ENCODE data around the gene EIF1B. TPM values are rescaled to one million over a fixed set of nuclear protein-coding genes. Genes with fewer than 3 reads are reported as not detected.

EIF1B gene
- total RNA-seq, 1 donor from 2014 or later, result 62.3 TPM

DNA sequence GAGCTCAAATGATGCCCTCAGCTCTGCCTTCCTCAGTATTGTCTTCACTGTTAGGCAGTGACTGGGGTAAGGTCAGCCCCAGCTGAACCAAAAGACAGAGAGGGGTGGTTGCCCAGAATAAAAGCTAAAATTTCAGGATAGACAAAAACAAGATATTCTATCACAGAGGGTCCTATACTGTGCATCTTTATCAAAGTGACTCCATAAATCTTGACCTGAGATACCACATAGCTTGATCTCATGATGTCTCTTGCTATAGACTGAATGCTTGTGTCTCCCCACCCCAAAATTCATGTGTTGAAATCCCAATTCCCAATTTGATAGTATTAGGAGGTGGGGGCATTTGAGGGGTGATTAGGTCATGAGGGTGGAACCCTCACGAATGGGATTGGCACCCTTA lies 30.4 kb downstream of the EIF1B start:
- no peak overlapping the region for H3K27ac Mint-ChIP-seq (ENCODE audit: unreplicated experiment)
- H3K9me3 Mint-ChIP-seq (ENCODE audit: unreplicated experiment), result no peaks in the 10 kb centered on the region
- no peaks in the 10 kb centered on the region for H3K36me3 Mint-ChIP-seq (ENCODE audit: unreplicated experiment)
- TF ChIP-seq, protein P1, sequence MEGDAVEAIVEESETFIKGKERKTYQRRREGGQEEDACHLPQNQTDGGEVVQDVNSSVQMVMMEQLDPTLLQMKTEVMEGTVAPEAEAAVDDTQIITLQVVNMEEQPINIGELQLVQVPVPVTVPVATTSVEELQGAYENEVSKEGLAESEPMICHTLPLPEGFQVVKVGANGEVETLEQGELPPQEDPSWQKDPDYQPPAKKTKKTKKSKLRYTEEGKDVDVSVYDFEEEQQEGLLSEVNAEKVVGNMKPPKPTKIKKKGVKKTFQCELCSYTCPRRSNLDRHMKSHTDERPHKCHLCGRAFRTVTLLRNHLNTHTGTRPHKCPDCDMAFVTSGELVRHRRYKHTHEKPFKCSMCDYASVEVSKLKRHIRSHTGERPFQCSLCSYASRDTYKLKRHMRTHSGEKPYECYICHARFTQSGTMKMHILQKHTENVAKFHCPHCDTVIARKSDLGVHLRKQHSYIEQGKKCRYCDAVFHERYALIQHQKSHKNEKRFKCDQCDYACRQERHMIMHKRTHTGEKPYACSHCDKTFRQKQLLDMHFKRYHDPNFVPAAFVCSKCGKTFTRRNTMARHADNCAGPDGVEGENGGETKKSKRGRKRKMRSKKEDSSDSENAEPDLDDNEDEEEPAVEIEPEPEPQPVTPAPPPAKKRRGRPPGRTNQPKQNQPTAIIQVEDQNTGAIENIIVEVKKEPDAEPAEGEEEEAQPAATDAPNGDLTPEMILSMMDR (IDR thresholded peaks at IDR 0.05), result no peak
- no peak for DNase-seq (ENCODE audit: extremely low spot score, unreplicated experiment)
- H3K4me1 Mint-ChIP-seq (ENCODE audit: unreplicated experiment), result no peaks in the 10 kb centered on the region
- no peak overlapping the region for H3K4me3 Mint-ChIP-seq (ENCODE audit: unreplicated experiment)
- peaks cover 6% of the 10 kb centered on the region for H3K27me3 Mint-ChIP-seq (ENCODE audit: unreplicated experiment)

DNA sequence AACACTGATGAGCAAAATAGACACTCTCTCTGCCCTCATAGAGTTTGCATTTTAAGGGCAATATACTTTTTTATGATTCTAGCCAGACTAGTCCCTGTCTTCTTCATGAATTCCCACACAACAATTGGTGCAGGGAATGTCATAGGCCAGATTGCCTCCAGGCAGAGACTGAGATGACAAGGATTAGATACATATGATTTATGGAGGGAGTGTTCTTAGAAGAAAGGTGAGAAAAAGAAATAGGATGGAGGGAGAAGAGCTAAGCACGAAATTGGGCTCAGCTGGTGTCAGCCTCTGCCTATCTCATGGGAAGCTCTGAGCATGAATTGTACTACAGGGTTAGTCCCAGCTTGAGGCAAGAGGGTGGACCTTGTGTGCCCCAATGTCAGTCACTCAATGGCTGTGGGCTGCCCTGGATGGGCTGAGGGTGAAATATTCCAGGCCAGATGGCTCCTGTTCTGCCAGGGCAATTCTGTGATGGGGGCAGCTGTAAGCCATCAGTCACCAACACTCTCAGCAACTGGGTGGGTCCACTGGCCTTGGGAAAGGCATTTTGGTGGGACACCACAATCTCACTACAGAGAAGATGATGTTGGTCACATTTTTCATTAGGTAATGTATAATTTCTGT lies 31.1 kb downstream of the EIF1B start:
- DNase-seq (ENCODE audit: extremely low spot score, unreplicated experiment), result no peak
- no peaks in the 10 kb centered on the region for H3K36me3 Mint-ChIP-seq (ENCODE audit: unreplicated experiment)
- TF ChIP-seq, protein P1 (IDR thresholded peaks at IDR 0.05), result no peak
- H3K27me3 Mint-ChIP-seq (ENCODE audit: unreplicated experiment), result peaks cover 6% of the 10 kb centered on the region
- H3K27ac Mint-ChIP-seq (ENCODE audit: unreplicated experiment), result no peak overlapping the region
- H3K4me3 Mint-ChIP-seq (ENCODE audit: unreplicated experiment), result no peak overlapping the region
- H3K9me3 Mint-ChIP-seq (ENCODE audit: unreplicated experiment), result no peaks in the 10 kb centered on the region
- H3K4me1 Mint-ChIP-seq (ENCODE audit: unreplicated experiment), result no peaks in the 10 kb centered on the region

DNA sequence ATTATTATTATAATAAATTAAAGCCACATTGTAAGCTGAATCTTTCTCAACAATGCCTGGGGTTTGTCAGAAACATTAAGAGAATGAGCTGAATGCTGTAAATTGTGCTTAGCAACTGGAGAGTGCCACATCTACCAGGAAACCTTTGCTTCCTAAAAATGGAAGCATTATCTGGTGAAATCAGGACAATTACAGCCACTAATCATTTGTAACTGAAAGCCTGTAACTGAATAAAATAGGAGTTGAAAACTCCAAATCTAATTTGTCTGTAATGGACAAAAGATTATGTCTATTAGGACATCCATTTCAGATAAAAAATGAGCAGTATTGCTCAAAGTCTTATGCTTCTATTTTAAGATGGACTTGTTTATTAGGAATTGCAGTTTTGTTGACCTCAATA lies 32.2 kb downstream of the EIF1B start:
- Mint-ChIP-seq H3K27ac (ENCODE audit: unreplicated experiment) (no peak overlapping the region), H3K4me1 (ENCODE audit: unreplicated experiment) (no peaks in the 10 kb centered on the region), H3K27me3 (ENCODE audit: unreplicated experiment) (peaks cover 6% of the 10 kb centered on the region), H3K4me3 (ENCODE audit: unreplicated experiment) (no peak overlapping the region), H3K9me3 (ENCODE audit: unreplicated experiment) (no peaks in the 10 kb centered on the region), H3K36me3 (ENCODE audit: unreplicated experiment) (no peaks in the 10 kb centered on the region)
- TF ChIP-seq, protein P1 (IDR thresholded peaks at IDR 0.05), result no peak
- DNase-seq (ENCODE audit: extremely low spot score, unreplicated experiment), result no peak

DNA sequence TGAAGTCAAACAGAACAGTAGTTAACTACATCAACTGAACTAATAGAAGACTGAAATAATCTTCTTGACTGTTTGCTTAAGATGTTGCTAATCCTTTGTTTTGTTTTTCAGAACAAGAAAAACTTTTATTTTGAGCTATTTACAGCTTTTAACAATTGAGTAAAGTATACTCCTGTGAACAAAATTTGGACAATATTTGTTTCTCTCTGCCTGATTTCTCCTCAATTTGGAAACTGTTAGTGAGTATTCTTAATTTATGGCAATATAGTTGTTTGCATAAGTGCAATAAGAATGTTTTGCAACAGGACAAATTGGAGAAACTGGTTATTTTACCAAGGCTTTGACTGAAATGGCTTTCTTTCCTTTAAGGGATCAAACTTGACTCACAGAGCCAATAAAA lies 41.0 kb downstream of the EIF1B start:
- H3K4me3 Mint-ChIP-seq (ENCODE audit: unreplicated experiment), result no peak overlapping the region
- H3K27me3 Mint-ChIP-seq (ENCODE audit: unreplicated experiment), result peaks cover 14% of the 10 kb centered on the region
- no peak overlapping the region for H3K27ac Mint-ChIP-seq (ENCODE audit: unreplicated experiment)
- H3K4me1 Mint-ChIP-seq (ENCODE audit: unreplicated experiment), result no peaks in the 10 kb centered on the region
- no peaks in the 10 kb centered on the region for H3K9me3 Mint-ChIP-seq (ENCODE audit: unreplicated experiment)
- TF ChIP-seq, protein P1 (IDR thresholded peaks at IDR 0.05), result no peak
- DNase-seq (ENCODE audit: extremely low spot score, unreplicated experiment), result no peak
- H3K36me3 Mint-ChIP-seq (ENCODE audit: unreplicated experiment), result no peaks in the 10 kb centered on the region

DNA sequence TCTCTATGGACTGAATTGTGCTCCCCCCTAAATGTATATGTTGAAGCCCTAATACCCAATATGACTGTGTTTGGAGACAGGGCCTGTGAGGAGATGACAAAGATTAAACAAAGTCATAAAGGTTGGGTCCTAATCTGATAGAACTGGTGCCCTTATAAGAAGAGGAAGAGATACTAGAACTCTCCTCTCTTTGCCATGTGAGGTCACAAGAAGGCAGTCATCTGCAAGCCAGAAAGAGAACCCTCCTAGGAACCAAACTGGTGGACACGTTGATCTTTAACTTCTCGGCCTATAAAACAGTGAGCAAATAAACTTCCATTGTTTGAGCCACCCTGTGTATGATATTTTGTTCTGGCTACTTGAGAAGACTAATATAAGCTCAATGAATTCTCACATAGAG lies 45.9 kb downstream of the EIF1B start:
- H3K4me3 Mint-ChIP-seq (ENCODE audit: unreplicated experiment), result no peak overlapping the region
- TF ChIP-seq, protein P1 (IDR thresholded peaks at IDR 0.05), result no peak
- no peak for DNase-seq (ENCODE audit: extremely low spot score, unreplicated experiment)
- H3K36me3 Mint-ChIP-seq (ENCODE audit: unreplicated experiment), result no peaks in the 10 kb centered on the region
- no peak overlapping the region for H3K27ac Mint-ChIP-seq (ENCODE audit: unreplicated experiment)
- no peaks in the 10 kb centered on the region for H3K4me1 Mint-ChIP-seq (ENCODE audit: unreplicated experiment)
- no peaks in the 10 kb centered on the region for H3K9me3 Mint-ChIP-seq (ENCODE audit: unreplicated experiment)
- peaks cover 12% of the 10 kb centered on the region for H3K27me3 Mint-ChIP-seq (ENCODE audit: unreplicated experiment)
